H1 (cell line): ENCODE data around the gene MACROH2A1. TPM values are rescaled to one million over a fixed set of nuclear protein-coding genes. Genes with fewer than 3 reads are reported as not detected.

Experiments
- BRCA1 ChIP-seq: IDR thresholded peaks from 2 replicates; pipeline ENCODE4 v1.6.1; 2012; ENCODE audit warnings: low read depth, low read length, improper control_type of control experiment
- CHD1 ChIP-seq: IDR thresholded peaks from 2 replicates; pipeline ENCODE4 v1.6.1; 2012; ENCODE audit warnings: low read depth, low read length, improper control_type of control experiment
- CHD7 ChIP-seq: fragments of 300-600 bp; sonication (generic); IDR thresholded peaks from 2 replicates; pipeline ENCODE4 v1.7.1; 2012; ENCODE audit warnings: low read length, moderate library complexity, mild to moderate bottlenecking, inconsistent platforms; ENCODE audit not compliant: insufficient replicate concordance
- E2F6 ChIP-seq: IDR thresholded peaks from 2 replicates; pipeline ENCODE4 v1.6.1; 2012; ENCODE audit warnings: inconsistent platforms
- FOSL1 ChIP-seq: IDR thresholded peaks from 2 replicates; pipeline ENCODE4 v1.6.1; 2011; ENCODE audit warnings: mild to moderate bottlenecking, low read depth, low read length, moderate library complexity; ENCODE audit not compliant: insufficient read depth
- TAF7 ChIP-seq: optimal IDR thresholded peaks from 2 replicates; pipeline ENCODE3; 2011; ENCODE audit warnings: low read depth, mild to moderate bottlenecking, inconsistent platforms, low read length, moderate library complexity, borderline replicate concordance
- polyA plus RNA-seq, 7 experiments: library from polyadenylated mRNA; depleted of rRNA in 3 of 7; stranded (reverse) in 5 of 7; unstranded in 2 of 7; fragments of >200 nt in 5 of 7; fragments of 200-250 nt in 2 of 7; gene quantifications; 1 replicate in 5 of 7; 2 replicates in 1 of 7; 4 replicates in 1 of 7; pipeline versions ENCODE4 v1.2.1 to v1.2.3, GENCODE V29; 2011 to 2013; ENCODE audit warnings: missing spikeins in 2 of 7, mixed read lengths in 2 of 7
- total RNA-seq: library from RNA; stranded (reverse); fragmentation: NEBNext Ultra II Directional; extraction: Animal tissue kit (Norgen Biotek cat#: 25700); gene quantifications from 2 replicates; pipeline ENCODE4 v1.2.1, GENCODE V29; 2021

MACROH2A1 gene
- total and polyA plus RNA-seq, 2 of the 8 experiments (the other 6 are each of a cell fraction or from before 2014, with no cell fraction given), result 60.0 to 92.3 TPM

GRCh38 chr5:135402031-135402430 lies 3.0 kb upstream of the MACROH2A1 start (continued):
- TF ChIP-seq TAF7 (no peak), BRCA1 (no peak), CHD1 (no peak), CHD7 (no peak), FOSL1 (no peak), E2F6 (no peak)
